Pancreas (tissue), 10 donors: ENCODE measurements around the gene PCSK6. TPM values are rescaled to one million over a fixed set of nuclear protein-coding genes. Genes with fewer than 3 reads are reported as not detected.

Experiments
- ATAC-seq, 4 donors: fragments of 200-7000 bp; cut with Tn5 transposase; one replicate each; pipeline versions ENCODE4 v1.8.0 to v1.9.1; 2020; ENCODE audit warnings: mild to moderate bottlenecking in 4 of 4, moderate library complexity in 4 of 4
- DNase-seq, 6 donors: peaks; one replicate each; pipeline ENCODE4 v3.0.0-alpha.2; 2020
- FAIRE-seq: peaks from 2 replicates; lab custom pipeline; 2012; peaks lifted over from hg19 to GRCh38; lab: Jason Lieb, UNC
- H3K27ac ChIP-seq, 4 donors: fragments of 200-600 bp; sonication (generic); 1 replicate in 3 of 4; 2 replicates in 1 of 4; pipeline versions ENCODE4 v1.5.0 to v1.8.0; 2020
- H3K27me3 ChIP-seq, 4 donors: fragments of 200-600 bp; one replicate each; pipeline ENCODE4 v1.8.0; 2021
- H3K36me3 ChIP-seq, 3 donors: fragments of 200-600 bp; sonication (generic) in 1 of 3; one replicate each; pipeline versions ENCODE4 v1.5.0 to v1.8.0; 2020 to 2021
- H3K4me1 ChIP-seq, 3 donors: fragments of 200-600 bp; one replicate each; pipeline ENCODE4 v1.8.0; 2021
- H3K4me3 ChIP-seq, 4 donors: fragments of 200-600 bp; sonication (generic) in 2 of 4; one replicate each; pipeline versions ENCODE4 v1.5.0 to v1.8.0; 2020 to 2021
- H3K9me3 ChIP-seq, 4 donors: fragments of 200-600 bp; one replicate each; pipeline ENCODE4 v1.8.0; 2021
- WGBS, 2 donors: extraction: QIAGEN DNeasy Blood & Tissue Kit; methylation state at CpG; one replicate each; pipeline ENCODE4 v1.1.7; 2013; 5-methylcytosine and 5-hydroxymethylcytosine counted together
- intact Hi-C, 3 donors: fragments of 100-400 bp; cut with DNase I; formaldehyde crosslinking; loops; one replicate each; pipeline versions ENCODE4 v1.11.1 to v1.14.2; 2022
- polyA plus RNA-seq, 2 donors: library from polyadenylated mRNA; stranded (reverse); fragments of 200-250 nt; gene quantifications; one replicate each; pipeline ENCODE4 v1.2.3, GENCODE V29; 2013
- total RNA-seq, 6 donors: library from RNA; stranded (reverse); fragmentation: NEBNext Ultra II Directional in 4 of 6; extraction: Animal tissue kit (Norgen Biotek cat#: 25700) in 4 of 6; gene quantifications; one replicate each; pipeline versions ENCODE4 v1.2.1 to v1.2.4, GENCODE V29; 2021 to 2023
- TF ChIP-seq, protein P1 (sequence below), 4 donors: fragments of 200-600 bp; sonication (generic) in 3 of 4; IDR thresholded peaks; one replicate each; pipeline versions ENCODE4 v1.5.0 to v1.8.0; 2021; ENCODE audit warnings: antibody characterized with exemption in 4 of 4
- donor health status: healthy with polysubstance abuse.
- donor health status: DM: no; HTN: no; CAD: no; lungs with moderate emphysema.
- donor health status: DM: no; HTN: no; CAD: no.
- donor health status: control.
- donor health status: control.
- donor health status: Bipolar disorder and iron deficiency.
- donor health status: DM: yes; HTN: yes; CAD: no.
- donor health status: DM: no; HTN: no; CAD: no.
- donor health status: DM: no; HTN: no; CAD: no.
- donor health status: DM: yes; HTN: yes; CAD: no.

The PCSK6 gene
- total and polyA plus RNA-seq, 8 donors: 0.87 to 4.5 (median 3.0) TPM

DNA sequence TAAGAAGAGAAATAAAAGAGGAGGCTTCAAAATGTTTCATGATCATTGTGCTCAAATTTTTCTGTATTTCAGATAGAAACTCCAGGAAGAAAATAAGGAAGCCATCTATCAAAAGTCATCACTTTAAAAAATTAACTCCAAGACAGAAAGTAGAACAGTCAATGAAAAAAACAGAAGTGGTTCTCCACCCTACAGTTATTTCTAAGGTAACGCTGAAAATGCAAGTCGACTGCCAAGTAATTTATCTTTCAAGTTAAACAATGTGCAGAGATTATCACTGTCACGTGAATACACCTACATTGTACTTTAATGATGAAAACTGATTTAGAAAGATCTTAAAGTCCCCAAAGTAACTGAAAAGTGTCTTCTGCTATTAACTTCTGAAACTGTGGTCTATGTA, 115.9 kb downstream of the PCSK6 start:
- FAIRE-seq (no peak), DNase-seq (no peak), ATAC-seq (peak in 1 of 4 donors; percentile 58)
- TF ChIP-seq, protein P1, sequence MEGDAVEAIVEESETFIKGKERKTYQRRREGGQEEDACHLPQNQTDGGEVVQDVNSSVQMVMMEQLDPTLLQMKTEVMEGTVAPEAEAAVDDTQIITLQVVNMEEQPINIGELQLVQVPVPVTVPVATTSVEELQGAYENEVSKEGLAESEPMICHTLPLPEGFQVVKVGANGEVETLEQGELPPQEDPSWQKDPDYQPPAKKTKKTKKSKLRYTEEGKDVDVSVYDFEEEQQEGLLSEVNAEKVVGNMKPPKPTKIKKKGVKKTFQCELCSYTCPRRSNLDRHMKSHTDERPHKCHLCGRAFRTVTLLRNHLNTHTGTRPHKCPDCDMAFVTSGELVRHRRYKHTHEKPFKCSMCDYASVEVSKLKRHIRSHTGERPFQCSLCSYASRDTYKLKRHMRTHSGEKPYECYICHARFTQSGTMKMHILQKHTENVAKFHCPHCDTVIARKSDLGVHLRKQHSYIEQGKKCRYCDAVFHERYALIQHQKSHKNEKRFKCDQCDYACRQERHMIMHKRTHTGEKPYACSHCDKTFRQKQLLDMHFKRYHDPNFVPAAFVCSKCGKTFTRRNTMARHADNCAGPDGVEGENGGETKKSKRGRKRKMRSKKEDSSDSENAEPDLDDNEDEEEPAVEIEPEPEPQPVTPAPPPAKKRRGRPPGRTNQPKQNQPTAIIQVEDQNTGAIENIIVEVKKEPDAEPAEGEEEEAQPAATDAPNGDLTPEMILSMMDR (IDR thresholded peaks at IDR 0.05): no peak
- no peak overlapping the region for H3K27ac ChIP-seq
- no peaks in the 10 kb centered on the region for H3K27me3 ChIP-seq
- intact Hi-C loops: no loop called here
- H3K9me3 ChIP-seq: no peaks in the 10 kb centered on the region
- WGBS, 2 donors: 6 to 7% methylated on average over 3 of the region's 3 CpGs
- no peaks in the 10 kb centered on the region for H3K36me3 ChIP-seq
- no peak overlapping the region for H3K4me3 ChIP-seq
- H3K4me1 ChIP-seq: no peaks in the 10 kb centered on the region

DNA sequence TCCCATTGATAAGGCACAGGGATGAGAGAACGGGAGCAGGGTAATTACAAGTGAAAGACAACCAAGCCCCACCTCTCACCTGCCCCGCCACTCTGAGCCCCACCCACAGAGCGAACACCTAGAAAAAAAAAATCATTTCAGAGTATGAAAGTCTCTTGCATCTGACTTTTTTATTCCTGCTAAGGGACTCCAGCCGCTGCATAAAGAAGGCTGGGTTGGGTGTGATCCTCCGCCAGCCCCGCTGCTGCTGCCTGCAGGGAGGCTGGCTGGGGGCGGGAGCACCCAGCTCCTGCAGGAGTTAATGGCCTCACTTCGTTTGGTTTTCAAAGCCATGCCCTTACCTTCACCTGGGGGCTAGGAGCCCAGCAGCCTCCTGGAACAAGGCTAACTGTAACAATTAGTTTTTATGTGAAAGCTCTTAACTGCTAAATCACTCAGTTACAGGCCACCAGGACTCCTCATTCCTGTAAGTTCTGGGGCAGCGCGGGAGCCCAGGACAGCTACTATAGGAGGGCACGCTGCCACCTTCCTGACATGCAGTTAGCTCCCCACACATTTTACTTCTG, 116.5 kb downstream of the PCSK6 start:
- Histone ChIP-seq H3K36me3 (no peaks in the 10 kb centered on the region), H3K4me1 (no peaks in the 10 kb centered on the region), H3K27ac (no peak overlapping the region), H3K27me3 (no peaks in the 10 kb centered on the region), H3K9me3 (no peaks in the 10 kb centered on the region), H3K4me3 (no peak overlapping the region)
- FAIRE-seq (no peak), DNase-seq (no peak), ATAC-seq (peak in 1 of 4 donors; percentile 32)
- 58% methylated on average over 11 of the region's 11 CpGs for WGBS, 2 donors
- intact Hi-C loops: no loop called here
- TF ChIP-seq, protein P1 (IDR thresholded peaks at IDR 0.05): no peak

DNA sequence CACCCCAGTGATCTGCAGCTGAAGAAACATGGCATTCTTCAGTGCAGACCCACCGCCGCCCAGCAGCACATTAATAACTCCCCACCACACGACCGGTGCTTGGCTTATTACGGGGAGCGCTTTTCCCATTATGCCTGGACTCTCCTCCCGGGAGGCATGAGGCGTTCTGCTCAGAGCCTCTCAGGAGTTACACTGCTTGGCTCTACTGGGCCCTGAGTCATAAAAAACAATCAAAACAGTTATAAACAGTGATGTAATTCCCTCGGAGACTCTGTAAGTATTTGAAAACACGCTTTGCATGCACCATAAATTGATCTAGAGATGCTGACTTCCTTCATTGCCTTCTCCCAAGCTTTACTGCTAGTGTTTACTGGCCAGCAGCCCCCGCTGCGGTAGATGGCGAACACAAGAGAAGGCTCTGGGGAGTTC, 117.3 kb downstream of the PCSK6 start:
- TF ChIP-seq, protein P1 (IDR thresholded peaks at IDR 0.05): no peak
- no peaks in the 10 kb centered on the region for H3K27me3 ChIP-seq
- H3K9me3 ChIP-seq: no peaks in the 10 kb centered on the region
- H3K4me1 ChIP-seq: no peaks in the 10 kb centered on the region
- intact Hi-C loops: no loop called here
- FAIRE-seq (no peak), ATAC-seq (no peak), DNase-seq (no peak)
- no peak overlapping the region for H3K27ac ChIP-seq
- 85 to 88% methylated on average over 13 of the region's 13 CpGs for WGBS, 2 donors
- no peak overlapping the region for H3K4me3 ChIP-seq
- H3K36me3 ChIP-seq: no peaks in the 10 kb centered on the region

DNA sequence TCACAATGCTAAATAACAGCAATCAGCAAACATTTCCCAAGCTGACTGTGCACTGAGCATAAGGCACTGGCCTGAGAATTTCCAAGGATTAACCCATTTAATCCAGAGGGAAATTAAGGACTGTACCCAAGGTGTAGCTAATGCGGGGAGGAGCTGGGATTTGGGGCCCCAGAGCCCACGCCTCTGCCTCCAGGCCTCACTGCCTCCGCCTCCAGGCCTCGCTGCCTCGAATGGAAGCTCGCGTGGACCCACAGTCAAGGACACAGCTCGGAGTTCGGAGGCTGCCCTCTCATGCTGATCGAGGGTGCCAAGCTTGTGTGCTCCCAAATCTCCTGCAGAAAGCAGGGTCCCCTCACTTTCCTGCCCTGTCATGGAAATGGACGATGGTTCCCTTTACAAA, 118.0 kb downstream of the PCSK6 start:
- Histone ChIP-seq H3K4me1 (no peaks in the 10 kb centered on the region), H3K27me3 (no peaks in the 10 kb centered on the region), H3K36me3 (no peaks in the 10 kb centered on the region), H3K27ac (no peak overlapping the region), H3K4me3 (no peak overlapping the region), H3K9me3 (no peaks in the 10 kb centered on the region)
- intact Hi-C loops: no loop called here
- no peak for ATAC-seq
- 92 to 95% methylated on average over 11 of the region's 11 CpGs for WGBS, 2 donors
- TF ChIP-seq, protein P1 (IDR thresholded peaks at IDR 0.05): no peak
- FAIRE-seq: no peak
- DNase-seq: no peak

DNA sequence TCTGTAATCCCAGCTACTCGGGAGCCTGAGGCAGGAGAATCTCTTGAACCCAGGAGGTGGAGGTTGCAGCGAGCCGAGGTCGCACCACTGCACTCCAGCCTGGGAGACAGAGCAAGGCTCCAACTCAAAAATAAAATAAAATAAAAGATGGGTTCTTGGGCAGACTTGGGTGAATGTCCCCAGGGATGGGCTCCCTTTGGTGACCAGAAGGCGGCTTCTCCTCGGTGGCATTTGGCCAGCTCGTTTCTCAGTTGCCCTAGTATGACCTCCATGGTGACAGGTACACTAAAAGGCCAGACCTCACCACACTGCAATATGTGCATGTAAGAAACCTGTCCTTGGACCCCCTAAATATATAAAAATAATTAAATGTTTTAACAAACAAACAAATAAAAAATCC, 118.4 kb downstream of the PCSK6 start:
- no peak for ATAC-seq
- FAIRE-seq: no peak
- no peak for DNase-seq
- Histone ChIP-seq H3K4me1 (no peaks in the 10 kb centered on the region), H3K27me3 (no peaks in the 10 kb centered on the region), H3K9me3 (no peaks in the 10 kb centered on the region), H3K4me3 (no peak overlapping the region), H3K27ac (no peak overlapping the region), H3K36me3 (no peaks in the 10 kb centered on the region)
- intact Hi-C loops: no loop called here
- TF ChIP-seq, protein P1 (IDR thresholded peaks at IDR 0.05): no peak
- 91 to 95% methylated on average over 7 of the region's 7 CpGs for WGBS, 2 donors
